ENCODE measurements around the gene OTX1. TPM values are rescaled to one million over a fixed set of nuclear protein-coding genes. Genes with fewer than 3 reads are reported as not detected.
"Not testable (repeated sequence)": the region's sequence is repeated elsewhere in the genome, so short reads cannot be mapped to it uniquely, and the experiment has no call there.

The OTX1 gene
- total RNA-seq, 1 experiment from 2014 or later = 0.79 TPM

- DNase-seq (ENCODE audit: extremely low read depth, low read depth) = no peak
These were observed 7.7 kb downstream of the OTX1 start for GRCh38 chr2:63058144-63058920.

GRCh38 chr2:63058921-63059792 is 8.5 kb downstream of the OTX1 start:
- DNase-seq (ENCODE audit: extremely low read depth, low read depth) = no peak

DNA sequence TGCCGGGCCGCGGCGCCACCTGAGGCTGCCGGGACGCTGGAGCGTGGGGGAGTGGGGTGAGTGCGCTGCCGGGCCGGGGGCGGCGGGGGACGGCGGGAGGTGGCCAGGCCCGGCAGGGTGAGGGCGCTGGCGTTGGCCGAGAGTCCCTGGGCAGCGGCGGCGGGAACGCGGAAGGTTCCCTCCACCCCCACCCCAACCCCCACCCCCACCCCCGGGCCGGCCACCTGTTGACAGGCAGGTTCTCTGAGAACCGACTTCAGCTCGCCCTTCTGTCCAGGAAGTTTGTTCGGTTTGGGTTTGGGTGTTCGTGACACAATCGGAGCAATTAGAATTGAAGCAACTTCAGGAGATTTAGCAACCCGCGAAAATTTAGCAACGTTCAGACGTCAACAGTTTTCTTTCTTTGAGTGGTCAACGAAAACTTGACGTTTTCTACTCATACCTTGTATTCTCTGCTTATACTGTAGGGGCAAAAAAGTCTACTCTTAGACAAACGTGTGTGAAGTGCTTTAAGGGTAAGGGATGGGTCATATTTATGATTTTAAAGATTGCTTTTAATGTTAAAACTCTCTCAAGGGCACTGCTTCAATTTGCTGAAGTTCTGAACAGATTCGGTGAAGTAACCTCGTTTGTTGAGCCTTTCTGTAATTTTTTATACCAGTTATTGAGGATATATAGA is 9.3 kb downstream of the OTX1 start:
- DNase-seq (ENCODE audit: extremely low read depth, low read depth) = no peak

DNA sequence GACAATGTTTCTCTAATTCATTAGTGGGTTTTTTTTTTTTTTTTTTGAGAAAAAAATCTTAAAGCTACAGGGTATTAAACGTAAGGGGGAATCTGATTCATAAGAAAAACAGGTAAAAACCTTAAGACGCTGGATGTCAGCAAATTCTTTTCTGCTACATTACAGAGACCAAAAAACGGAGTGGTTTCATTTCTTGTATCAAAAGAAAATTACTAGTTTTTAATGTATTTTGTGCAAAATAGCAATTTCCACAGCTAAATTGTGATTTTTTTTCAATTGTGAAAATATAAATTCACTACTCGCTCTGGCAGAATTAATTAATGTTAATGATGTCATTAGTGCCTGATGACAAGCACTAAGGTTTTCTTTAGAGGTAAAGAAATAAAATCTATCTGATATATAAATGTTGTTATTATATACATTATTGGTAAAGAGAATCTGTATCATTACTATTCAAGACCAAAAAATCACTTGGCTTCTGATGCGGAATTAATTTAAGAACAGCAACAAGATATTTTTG is 9.9 kb downstream of the OTX1 start:
- DNase-seq (ENCODE audit: extremely low read depth, low read depth) = no peak

DNA sequence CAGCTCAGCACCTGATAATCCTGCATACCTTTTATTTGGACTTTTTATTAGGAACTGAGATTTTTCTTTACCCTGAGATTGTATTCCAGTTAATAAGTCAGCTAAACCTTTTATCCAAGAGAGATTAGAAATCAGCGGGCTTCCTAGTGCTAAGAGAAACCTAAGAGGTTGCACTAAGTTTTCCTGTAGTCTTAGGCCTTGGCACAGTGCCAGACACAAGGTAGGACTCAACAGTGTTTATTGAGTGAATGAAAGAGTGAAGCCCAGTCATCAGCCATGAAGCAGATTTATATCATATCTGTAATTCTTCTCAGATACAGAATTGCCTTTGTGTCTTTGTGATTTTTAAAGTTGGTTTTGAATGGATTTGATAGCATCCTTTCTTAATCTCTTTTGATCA is 13.6 kb downstream of the OTX1 start:
- DNase-seq (ENCODE audit: extremely low read depth, low read depth) = no peak

GRCh38 chr2:63064661-63065060 is 14.0 kb downstream of the OTX1 start:
- DNase-seq (ENCODE audit: extremely low read depth, low read depth) = no peak

DNA sequence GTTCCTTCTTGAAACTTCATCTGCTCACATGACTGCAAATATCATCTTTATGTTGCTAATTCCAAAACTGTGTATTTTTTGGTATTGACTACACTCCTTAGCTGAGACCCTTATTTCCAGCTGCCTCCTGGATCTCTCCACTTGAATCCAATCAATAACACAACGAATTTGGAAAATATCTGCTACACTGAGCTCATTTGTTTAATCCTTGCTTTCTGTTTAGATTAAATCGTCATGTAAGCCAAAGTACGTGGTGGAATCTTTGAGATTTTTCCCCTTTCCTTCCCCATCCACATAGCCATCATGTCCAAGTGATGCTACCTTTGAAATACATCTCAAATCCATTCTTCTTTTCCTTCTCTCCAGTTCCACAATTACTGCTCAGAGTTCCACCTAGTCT is 15.6 kb downstream of the OTX1 start:
- no peak for DNase-seq (ENCODE audit: extremely low read depth, low read depth)

- no peak for DNase-seq (ENCODE audit: extremely low read depth, low read depth)
These were observed 16.2 kb downstream of the OTX1 start for GRCh38 chr2:63066838-63067237.

- no peak for DNase-seq (ENCODE audit: extremely low read depth, low read depth)
These were observed 21.0 kb downstream of the OTX1 start for GRCh38 chr2:63071664-63072063.

DNA sequence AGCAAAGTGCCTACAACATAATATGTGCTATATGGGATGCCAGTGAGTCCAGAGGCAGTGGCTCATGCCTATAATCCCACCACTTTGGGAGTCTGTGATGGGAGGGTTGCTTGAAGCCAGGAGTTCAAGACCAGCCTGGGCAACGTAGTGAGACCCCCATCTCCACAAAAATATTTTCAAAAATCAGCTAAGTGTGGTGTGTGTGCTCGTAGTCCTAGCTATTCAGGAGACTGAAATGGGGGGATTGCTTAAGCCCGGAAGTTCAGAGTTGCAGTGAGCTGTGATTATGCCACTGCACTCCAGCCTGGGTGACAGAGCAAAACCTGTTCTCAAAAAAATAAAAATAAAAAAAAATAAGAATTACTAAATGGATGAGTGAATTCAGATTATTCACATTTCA is 23.4 kb downstream of the OTX1 start:
- no peak for DNase-seq (ENCODE audit: extremely low read depth, low read depth)

GRCh38 chr2:63074399-63074798 is 23.8 kb downstream of the OTX1 start:
- not testable (repeated sequence) for DNase-seq (ENCODE audit: extremely low read depth, low read depth)

- DNase-seq (ENCODE audit: extremely low read depth, low read depth) = no peak
These were observed 28.4 kb downstream of the OTX1 start for GRCh38 chr2:63078852-63079606.

GRCh38 chr2:63081404-63081803 is 30.8 kb downstream of the OTX1 start:
- no peak for DNase-seq (ENCODE audit: extremely low read depth, low read depth)

GRCh38 chr2:63086687-63087086 is 36.1 kb downstream of the OTX1 start:
- DNase-seq (ENCODE audit: extremely low read depth, low read depth) = no peak

DNA sequence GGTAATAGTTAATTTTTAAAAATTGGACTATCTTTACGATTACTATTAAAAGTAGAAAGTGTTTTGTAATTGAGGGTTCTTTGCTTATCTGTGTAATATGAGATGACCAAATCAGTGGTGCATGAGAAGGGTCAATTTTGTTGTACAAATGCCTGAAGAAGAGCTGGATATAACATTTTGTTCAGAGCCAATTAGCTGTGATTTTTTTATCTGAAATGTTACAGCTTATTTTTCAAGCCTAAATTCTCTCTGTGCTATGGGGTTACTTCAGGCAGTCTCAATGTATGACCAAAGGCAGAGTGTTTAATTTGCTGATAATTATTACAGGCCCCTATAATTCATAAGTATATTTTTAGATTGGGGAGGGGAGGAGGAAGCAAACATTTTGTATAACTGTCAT is 41.8 kb downstream of the OTX1 start:
- DNase-seq (ENCODE audit: extremely low read depth, low read depth) = no peak

DNA sequence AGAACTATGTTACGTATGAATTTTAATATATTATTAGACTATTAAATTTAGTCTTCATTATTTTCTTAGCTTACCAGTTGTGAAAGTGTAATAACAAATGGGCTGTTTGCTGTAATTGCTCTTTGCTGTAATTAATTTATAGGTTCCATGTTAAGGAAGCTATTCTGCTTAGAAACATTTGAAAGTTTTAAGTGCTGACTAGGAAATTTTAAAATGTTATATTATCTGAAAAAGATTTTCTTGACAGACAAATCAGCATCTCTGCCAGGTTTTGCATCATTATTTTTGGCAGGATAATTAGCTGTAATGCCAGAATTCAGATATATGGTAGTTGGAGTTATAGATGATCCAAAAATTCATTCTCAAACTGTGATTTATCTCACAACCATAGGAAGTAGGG is 42.2 kb downstream of the OTX1 start:
- DNase-seq (ENCODE audit: extremely low read depth, low read depth) = no peak

DNA sequence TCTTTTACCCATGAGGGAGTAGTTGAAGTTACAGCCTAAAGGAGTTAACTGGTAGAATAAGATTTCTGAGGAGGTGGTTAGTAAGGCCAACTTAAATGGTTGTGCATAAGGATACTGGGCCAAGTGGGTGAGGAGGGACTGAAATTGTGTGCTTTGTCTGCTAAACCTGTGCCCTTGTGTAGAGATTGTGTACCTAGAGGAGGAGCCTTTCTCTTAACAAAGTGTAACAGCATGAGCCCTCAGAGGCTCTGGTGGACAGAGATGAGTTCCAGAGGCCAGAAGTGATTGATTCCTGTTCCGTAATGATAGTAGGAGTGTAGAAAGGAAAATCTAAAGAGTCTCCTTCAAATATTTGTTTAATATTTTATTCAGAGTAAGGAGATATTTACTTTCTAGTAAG is 42.9 kb downstream of the OTX1 start:
- DNase-seq (ENCODE audit: extremely low read depth, low read depth) = no peak

GRCh38 chr2:63096491-63096890 is 45.9 kb downstream of the OTX1 start:
- no peak for DNase-seq (ENCODE audit: extremely low read depth, low read depth)

GRCh38 chr2:63099032-63099431 is 48.4 kb downstream of the OTX1 start:
- no peak for DNase-seq (ENCODE audit: extremely low read depth, low read depth)

- DNase-seq (ENCODE audit: extremely low read depth, low read depth) = no peak
These were observed 51.3 kb downstream of the OTX1 start for GRCh38 chr2:63101954-63102353.
